ENCODE results near the gene GRHL1. TPM values are rescaled to one million over a fixed set of nuclear protein-coding genes. Genes with fewer than 3 reads are reported as not detected.

The GRHL1 gene
- polyA plus RNA-seq, 3 donors from 2014 or later, result 0.52 to 1.9 (median 0.73) TPM

DNA sequence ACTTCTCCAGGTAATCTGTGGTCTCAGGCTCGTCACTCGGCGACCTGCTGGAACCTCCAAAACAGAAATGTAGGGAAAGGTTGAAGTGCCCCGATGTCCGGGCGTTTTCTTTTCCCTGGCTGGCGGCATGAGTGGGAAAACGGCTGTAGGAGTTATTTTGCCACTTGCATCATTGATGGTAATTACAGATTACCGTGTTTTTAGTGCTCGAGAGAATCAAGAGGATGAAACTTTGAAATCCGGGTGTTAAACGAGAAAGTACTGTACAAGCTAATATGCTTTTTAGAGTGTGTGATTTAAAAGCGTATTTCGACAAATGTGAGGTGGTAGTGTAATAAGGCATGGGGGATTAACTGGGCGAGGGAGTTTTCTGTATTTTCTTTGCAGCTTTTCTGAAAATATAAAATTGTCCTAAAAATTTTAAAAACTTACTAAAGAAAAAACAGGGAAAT, 819 bp downstream of the GRHL1 start:
- no peak for DNase-seq
- H3K9me3 Mint-ChIP-seq, result no peaks in the 10 kb centered on the region
- H3K4me3 Mint-ChIP-seq, result peak overlapping the region; percentile 56 to 82 (median 74)
- peaks cover 4 to 24% (median 6%) of the 10 kb centered on the region in 3 donors for H3K27me3 Mint-ChIP-seq (ENCODE audit: low read depth in 3 of 3)
- H3K36me3 Mint-ChIP-seq, result no peaks in the 10 kb centered on the region
- H3K4me1 Mint-ChIP-seq, result peaks cover 11 to 17% of the 10 kb centered on the region in 2 donors
- H3K27ac Mint-ChIP-seq, result peak overlapping the region in 2 of 6 donors; percentile 25 to 40

DNA sequence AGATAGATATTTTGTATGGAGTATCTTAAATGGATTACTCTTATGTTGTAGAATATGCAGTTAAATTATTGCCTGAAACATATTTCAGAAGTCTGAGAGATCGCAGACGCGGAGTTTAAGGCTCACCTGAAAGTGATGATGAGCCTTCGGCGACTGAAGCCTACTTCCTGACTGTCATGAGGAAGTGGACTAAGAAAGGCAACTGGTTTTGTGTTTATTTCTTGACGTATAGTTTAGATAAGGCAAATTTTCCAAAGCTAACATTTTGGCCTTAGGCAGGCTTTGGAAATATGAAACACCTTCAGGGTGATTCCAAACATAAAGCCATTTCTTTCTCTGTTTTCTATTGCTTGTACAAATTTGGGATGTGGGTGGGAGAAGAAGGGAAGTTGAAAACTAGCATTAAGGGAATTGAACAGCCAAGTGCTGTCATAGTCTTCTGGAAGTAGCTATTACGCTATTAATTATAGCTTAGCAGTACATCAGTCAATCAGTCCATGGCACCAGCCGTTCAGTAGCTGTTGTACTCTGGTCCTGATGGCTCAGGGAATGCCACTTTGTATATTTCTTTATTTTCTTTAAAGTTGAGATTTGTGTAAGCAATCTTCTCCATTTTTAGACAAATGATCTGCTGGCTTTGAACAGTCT, 1.5 kb downstream of the GRHL1 start:
- DNase-seq, result no peak
- Mint-ChIP-seq H3K9me3 (no peaks in the 10 kb centered on the region), H3K36me3 (peaks cover 0 to 3% (median 0%) of the 10 kb centered on the region in 3 donors), H3K4me3 (peak overlapping the region; percentile 56 to 82 (median 74)), H3K4me1 (peaks cover 11 to 17% of the 10 kb centered on the region in 2 donors), H3K27ac (no peak overlapping the region), H3K27me3 (ENCODE audit: low read depth in 3 of 3) (peaks cover 4 to 24% (median 6%) of the 10 kb centered on the region in 3 donors)

DNA sequence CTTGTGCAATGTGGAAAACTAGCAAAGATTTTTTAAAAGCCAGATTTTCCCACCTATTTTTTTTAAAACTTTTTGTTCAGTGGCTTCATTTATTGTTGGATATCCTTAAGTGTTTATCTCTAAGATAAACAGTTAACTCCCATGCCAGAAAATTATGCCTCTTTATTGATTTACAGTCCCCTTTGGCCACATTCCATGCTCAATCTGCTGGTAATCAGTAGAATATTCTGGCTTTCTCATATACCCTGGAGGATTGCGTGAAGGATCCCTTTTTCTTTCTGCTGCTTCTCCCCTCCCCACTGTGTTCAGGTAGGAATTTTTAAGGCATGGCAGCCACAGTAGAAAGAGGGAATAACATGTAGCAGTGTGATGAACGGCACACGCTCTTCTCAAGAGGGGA, 2.6 kb downstream of the GRHL1 start:
- Mint-ChIP-seq H3K36me3 (peaks cover 0 to 3% (median 0%) of the 10 kb centered on the region in 3 donors), H3K27me3 (ENCODE audit: low read depth in 3 of 3) (peaks cover 4 to 21% (median 4%) of the 10 kb centered on the region in 3 donors), H3K27ac (no peak overlapping the region), H3K9me3 (no peaks in the 10 kb centered on the region), H3K4me3 (no peak overlapping the region), H3K4me1 (peaks cover 11 to 17% of the 10 kb centered on the region in 2 donors)
- no peak for DNase-seq

DNA sequence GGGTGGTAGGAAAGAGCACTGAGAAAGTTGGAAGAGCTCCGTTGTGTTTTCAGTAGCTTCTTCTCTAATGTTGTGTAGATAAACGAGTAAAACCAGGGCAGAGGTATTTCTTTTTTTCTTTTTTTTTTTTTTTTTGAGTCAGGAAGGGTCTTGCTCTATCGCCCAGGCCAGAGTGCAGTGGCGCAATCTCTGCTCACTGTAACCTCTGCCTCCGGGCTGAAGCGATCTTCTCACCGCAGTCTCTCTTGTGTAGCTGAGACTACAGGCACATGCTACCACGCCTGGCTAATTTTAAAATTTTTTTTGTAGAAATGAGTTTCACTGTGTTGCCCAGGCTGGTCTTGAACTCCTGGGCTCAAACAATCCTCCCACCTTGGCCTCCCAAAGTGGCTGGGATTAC, 6.6 kb downstream of the GRHL1 start:
- no peak overlapping the region for H3K4me3 Mint-ChIP-seq

DNA sequence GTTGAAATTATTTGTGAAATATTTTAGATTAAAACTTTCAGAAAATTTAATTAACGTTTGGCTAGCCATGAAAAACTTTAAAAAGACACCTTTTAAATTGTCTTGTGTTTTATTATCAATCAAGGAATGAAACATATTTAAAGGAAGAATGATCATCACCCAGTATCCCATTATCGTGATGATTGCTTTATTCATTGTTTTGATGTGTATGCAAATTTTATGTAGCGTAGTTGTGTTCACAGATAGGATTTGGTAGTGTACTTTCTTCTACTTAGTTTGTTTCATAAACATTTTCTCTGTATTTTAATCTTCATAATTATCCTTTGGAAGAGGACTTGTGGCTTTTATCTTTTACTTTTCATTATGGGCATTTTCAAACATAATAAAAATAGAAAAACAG, 7.8 kb downstream of the GRHL1 start:
- Mint-ChIP-seq H3K27me3 (ENCODE audit: low read depth in 3 of 3) (peaks cover 0 to 2% (median 2%) of the 10 kb centered on the region in 3 donors), H3K27ac (no peak overlapping the region), H3K36me3 (peaks cover 0 to 3% (median 3%) of the 10 kb centered on the region in 3 donors), H3K4me1 (no peaks in the 10 kb centered on the region), H3K9me3 (no peaks in the 10 kb centered on the region), H3K4me3 (no peak overlapping the region)
- no peak for DNase-seq

More for the DNA sequence above, 6.6 kb downstream of the GRHL1 start:
- Mint-ChIP-seq H3K4me1 (peaks cover 0 to under 1% of the 10 kb centered on the region in 2 donors), H3K27me3 (ENCODE audit: low read depth in 3 of 3) (peaks cover 0 to 5% (median 2%) of the 10 kb centered on the region in 3 donors), H3K27ac (no peak overlapping the region), H3K36me3 (peaks cover 0 to 3% (median 3%) of the 10 kb centered on the region in 3 donors), H3K9me3 (no peaks in the 10 kb centered on the region)
- no peak for DNase-seq

DNA sequence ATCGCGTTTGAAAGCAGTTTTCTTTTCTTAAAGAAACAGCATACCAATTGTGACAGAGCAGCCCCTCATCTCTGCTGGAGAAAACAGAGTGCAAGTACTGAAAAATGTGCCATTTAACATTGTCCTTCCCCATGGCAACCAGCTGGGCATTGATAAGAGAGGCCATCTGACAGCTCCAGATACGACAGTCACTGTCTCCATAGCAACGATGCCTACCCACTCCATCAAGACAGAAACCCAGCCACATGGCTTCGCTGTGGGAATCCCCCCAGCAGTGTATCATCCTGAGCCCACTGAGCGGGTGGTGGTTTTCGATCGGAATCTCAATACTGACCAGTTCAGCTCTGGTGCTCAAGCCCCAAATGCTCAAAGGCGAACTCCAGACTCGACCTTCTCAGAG, 9.5 kb downstream of the GRHL1 start:
- no peak overlapping the region for H3K27ac Mint-ChIP-seq
- no peaks in the 10 kb centered on the region for H3K9me3 Mint-ChIP-seq
- no peak for DNase-seq
- peaks cover 0 to 7% (median 3%) of the 10 kb centered on the region in 3 donors for H3K36me3 Mint-ChIP-seq
- H3K27me3 Mint-ChIP-seq (ENCODE audit: low read depth in 3 of 3), result peaks cover 0 to 2% (median 0%) of the 10 kb centered on the region in 3 donors
- H3K4me1 Mint-ChIP-seq, result peaks cover 9 to 14% of the 10 kb centered on the region in 2 donors
- H3K4me3 Mint-ChIP-seq, result no peak overlapping the region

DNA sequence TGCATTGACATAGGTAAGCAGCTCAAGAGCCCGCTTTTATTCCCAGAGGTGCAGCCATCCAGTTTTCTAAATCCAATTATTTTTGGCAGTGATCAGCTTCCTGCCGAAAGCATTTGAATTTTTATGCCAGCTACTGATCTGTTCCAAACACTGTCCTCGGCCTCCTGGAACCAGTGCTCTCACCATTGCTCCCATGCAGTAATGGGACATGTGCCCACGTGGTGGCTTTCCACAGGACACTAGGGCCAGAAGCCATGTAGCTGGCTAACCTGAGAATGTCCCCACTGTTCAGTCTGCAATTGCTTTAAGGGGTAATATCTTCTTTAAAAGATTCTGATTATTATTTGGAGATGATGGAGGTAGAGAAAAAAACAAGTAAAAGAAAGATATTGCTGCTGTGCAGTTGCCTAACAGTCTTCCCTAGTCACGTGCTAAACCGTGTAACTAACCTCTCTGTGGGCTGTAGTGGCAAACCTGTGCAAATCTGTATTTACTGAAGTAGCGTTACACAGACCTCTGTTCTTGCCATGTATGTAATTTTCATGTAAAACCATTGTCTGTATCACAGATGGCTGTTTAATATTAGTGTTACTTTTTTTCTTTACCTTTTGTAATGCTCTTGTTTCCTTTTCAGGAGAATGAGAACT, 13.0 kb downstream of the GRHL1 start:
- no peak for DNase-seq
- Mint-ChIP-seq H3K9me3 (no peaks in the 10 kb centered on the region), H3K27me3 (ENCODE audit: low read depth in 3 of 3) (peaks cover 0 to 2% (median 2%) of the 10 kb centered on the region in 3 donors), H3K4me3 (no peak overlapping the region), H3K36me3 (peaks cover 0 to 7% (median 0%) of the 10 kb centered on the region in 3 donors), H3K27ac (no peak overlapping the region), H3K4me1 (peaks cover 11 to 25% of the 10 kb centered on the region in 2 donors)

DNA sequence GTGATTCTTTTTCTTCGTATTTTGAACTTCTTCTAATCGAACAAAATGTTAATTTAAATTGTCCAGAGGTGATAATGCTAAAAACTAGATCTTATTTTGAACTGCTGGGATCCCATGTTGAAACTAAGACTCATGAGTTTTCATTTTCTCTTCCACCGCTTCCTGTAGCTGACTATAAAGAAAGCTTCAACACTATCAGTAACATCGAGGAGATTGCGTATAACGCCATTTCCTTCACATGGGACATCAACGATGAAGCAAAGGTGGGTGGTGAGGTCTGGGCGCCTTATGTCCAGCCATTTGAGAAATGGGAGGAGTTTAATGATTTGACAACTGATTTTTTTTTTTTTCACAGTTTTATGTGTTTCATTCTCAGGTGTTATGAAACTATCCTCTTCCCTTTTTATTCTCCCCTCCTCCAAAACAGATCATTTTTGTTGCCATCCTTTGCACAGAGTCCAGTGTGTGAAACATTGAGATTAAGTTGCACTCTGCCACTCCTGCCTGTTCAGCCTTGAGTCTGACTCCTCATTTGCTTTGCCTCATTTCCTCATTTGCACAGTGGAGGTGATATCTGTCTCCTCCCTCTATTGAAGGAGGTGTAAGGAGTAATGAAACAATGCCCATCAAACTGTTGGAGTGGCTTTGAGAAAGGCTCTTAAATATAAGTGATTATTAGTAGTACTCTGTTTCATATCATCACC, 13.8 kb downstream of the GRHL1 start:
- H3K4me1 Mint-ChIP-seq, result peaks cover 11 to 25% of the 10 kb centered on the region in 2 donors
- H3K36me3 Mint-ChIP-seq, result peaks cover 0 to 7% (median 0%) of the 10 kb centered on the region in 3 donors
- DNase-seq, result peak in 2 of 3 donors; percentile 5 to 14
- H3K9me3 Mint-ChIP-seq, result no peaks in the 10 kb centered on the region
- no peak overlapping the region for H3K27ac Mint-ChIP-seq
- peak overlapping the region in 4 of 5 donors; percentile 12 to 62 (median 51) for H3K4me3 Mint-ChIP-seq
- peaks cover 0 to 2% (median 0%) of the 10 kb centered on the region in 3 donors for H3K27me3 Mint-ChIP-seq (ENCODE audit: low read depth in 3 of 3)

DNA sequence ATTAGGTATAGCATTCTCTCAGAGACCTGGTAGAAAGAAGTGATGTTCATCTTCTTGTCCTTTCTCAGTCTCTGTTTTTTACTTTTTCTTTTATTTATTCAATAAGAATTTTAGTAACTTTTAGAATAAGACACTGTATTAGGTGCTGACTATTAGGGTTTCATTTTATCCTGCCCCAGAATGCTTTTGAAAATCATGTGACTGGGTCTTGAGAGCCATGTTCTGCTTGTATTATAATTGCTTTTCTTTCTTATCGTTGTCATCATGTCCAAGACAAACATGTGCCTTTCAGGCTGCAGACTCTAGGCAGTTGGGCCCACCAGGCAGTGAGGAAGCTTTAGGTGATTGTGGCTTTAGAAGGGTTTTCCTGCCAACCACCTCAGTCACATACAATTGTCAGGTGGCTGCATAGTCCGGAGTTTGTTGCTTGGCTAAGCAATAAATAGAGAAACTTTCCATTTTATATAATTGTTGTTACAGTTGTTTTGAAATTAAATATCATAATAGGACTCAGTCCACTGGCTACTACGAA, 15.1 kb downstream of the GRHL1 start:
- Mint-ChIP-seq H3K4me1 (peaks cover 11 to 25% of the 10 kb centered on the region in 2 donors), H3K27me3 (ENCODE audit: low read depth in 3 of 3) (peaks cover 0 to 2% (median 0%) of the 10 kb centered on the region in 3 donors), H3K36me3 (peaks cover 0 to 7% (median 0%) of the 10 kb centered on the region in 3 donors), H3K4me3 (no peak overlapping the region), H3K9me3 (no peaks in the 10 kb centered on the region), H3K27ac (peak overlapping the region in 1 of 6 donors; percentile 15)
- peak in 1 of 3 donors; percentile 13 for DNase-seq

DNA sequence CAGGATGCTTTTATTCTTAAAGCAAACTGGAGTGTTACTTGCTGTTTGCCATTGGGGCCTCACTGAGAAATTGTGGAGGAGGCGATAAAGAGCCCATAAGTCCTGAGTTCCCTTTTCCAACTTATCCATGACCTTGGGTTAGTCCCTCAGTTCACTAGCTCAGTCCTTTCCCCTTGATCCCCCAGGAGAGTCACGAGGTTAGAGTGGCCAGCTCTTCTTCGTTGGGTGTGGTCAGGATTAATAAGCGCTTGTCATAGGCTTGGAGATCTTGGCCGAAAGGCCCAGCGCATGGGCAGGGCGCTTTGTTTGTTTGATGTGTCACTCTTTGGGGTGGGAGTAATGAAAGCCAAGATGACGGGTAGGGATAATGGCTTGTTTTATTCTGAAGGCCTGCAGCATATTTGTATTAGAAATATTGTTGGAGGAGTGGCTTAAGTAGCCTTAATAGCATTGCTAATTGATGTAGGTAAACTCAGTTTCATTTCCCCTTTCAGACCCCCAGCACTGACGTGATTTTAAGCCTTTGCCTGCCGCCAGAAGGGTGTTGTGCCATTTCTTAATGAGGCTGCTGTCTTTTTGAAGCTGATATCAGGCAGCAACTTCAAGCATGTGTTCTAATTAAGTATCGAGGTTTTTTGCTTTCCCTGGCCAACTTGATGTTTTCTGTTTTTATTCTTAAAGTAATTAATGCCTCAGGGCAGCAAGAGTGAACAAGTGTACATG, 15.7 kb downstream of the GRHL1 start:
- H3K27me3 Mint-ChIP-seq (ENCODE audit: low read depth in 3 of 3), result peaks cover 0 to 2% (median 0%) of the 10 kb centered on the region in 3 donors
- no peaks in the 10 kb centered on the region for H3K9me3 Mint-ChIP-seq
- H3K4me1 Mint-ChIP-seq, result peaks cover 11 to 25% of the 10 kb centered on the region in 2 donors
- no peak for DNase-seq
- no peak overlapping the region for H3K4me3 Mint-ChIP-seq
- no peak overlapping the region for H3K27ac Mint-ChIP-seq
- peaks cover 0 to 3% (median 0%) of the 10 kb centered on the region in 3 donors for H3K36me3 Mint-ChIP-seq

DNA sequence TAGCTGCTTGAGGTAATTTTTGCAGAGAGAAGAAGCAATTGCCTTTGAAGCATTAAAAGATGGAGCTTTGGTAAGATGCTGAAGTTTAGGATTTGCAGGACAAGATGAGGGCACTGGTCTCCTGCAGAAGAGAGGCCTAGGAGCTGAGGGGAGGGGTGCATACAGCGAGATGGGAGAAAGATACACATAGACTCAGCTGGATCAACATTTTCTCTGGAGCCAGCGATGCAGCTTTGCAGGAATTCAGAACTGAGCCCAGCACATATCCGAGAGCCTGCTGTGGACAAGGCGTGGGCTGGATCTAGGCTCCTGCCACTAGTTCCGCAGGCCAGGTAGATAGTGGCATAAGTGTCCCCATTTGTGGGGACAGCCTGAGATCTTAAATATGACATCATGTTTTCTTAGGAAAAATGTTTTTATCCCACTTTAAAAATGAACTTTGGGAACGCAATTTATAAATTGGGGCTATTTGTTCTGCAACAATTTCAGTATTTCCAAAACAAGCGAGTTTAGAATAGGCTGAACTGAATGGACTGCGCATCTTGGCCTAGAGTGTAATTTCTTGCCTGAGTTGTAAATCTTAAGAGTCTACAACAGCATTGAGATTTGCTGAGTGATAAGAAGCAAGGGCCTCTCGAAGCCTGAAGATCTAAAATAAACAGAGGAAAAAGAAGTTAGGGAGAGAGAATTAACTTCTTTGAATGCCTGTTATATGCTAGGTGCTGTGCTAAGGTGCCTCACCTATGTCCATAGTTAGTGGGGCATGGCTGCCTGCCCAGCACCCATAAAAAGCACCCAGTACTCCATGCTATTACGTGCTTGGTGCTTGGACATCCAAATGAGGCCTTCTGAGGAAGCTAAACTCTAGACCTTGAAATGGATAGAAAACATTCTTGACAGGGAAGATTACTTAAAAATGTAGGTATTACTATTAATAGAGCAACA, 17.3 kb downstream of the GRHL1 start:
- peaks cover 11 to 25% of the 10 kb centered on the region in 2 donors for H3K4me1 Mint-ChIP-seq
- DNase-seq, result no peak
- H3K4me3 Mint-ChIP-seq, result no peak overlapping the region
- H3K36me3 Mint-ChIP-seq, result peaks cover 0 to 3% (median 0%) of the 10 kb centered on the region in 3 donors
- H3K9me3 Mint-ChIP-seq, result no peaks in the 10 kb centered on the region
- H3K27me3 Mint-ChIP-seq (ENCODE audit: low read depth in 3 of 3), result peaks cover 0 to 7% (median 0%) of the 10 kb centered on the region in 3 donors
- no peak overlapping the region for H3K27ac Mint-ChIP-seq
